ENCODE measurements around the gene CRABP2.

DNA sequence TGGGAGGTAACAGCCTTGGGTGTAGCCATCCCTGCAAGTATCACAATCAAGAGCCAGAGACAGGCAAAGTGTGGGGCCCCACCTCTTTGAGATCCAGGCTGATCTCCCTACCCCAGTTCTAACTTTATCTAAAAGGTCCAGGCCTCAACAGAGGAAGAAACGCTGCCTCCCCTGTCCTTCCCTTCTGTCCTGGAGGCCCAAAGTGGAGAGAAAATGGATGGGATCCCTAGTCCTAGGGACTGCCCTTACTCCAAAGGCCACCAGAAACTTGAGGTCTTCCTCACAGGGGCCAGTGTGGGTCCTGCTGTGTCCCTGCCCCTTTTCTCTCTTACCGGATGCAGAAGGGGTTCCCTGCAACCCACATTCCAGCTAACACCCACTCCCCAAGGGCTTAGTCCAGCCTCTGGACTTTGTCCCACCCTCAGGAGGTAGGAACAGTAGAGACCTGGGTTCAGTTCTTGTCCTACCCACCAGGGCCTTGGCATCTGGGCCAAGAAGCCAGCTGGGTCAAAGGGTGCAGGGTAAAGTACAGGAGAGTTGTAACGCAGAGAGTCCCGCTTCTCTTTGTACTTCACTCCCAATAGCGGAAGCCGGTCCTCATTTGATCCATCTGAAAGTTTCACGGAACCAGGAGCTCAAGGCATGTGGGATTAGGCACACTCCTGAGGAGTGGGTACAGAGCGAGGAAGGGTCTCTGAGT is 44.2 kb upstream of the CRABP2 start:
- TF ChIP-seq, protein P1, sequence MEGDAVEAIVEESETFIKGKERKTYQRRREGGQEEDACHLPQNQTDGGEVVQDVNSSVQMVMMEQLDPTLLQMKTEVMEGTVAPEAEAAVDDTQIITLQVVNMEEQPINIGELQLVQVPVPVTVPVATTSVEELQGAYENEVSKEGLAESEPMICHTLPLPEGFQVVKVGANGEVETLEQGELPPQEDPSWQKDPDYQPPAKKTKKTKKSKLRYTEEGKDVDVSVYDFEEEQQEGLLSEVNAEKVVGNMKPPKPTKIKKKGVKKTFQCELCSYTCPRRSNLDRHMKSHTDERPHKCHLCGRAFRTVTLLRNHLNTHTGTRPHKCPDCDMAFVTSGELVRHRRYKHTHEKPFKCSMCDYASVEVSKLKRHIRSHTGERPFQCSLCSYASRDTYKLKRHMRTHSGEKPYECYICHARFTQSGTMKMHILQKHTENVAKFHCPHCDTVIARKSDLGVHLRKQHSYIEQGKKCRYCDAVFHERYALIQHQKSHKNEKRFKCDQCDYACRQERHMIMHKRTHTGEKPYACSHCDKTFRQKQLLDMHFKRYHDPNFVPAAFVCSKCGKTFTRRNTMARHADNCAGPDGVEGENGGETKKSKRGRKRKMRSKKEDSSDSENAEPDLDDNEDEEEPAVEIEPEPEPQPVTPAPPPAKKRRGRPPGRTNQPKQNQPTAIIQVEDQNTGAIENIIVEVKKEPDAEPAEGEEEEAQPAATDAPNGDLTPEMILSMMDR (IDR thresholded peaks at IDR 0.05 in 2 of 3, conservative IDR thresholded peaks at IDR 0.05 in 1 of 3; ENCODE audit: borderline replicate concordance in 1 of 3, insufficient read depth in 1 of 3, low read depth in 2 of 3, low read length in 2 of 3) = no peak
- no peak for TF ChIP-seq ZNF274 (IDR thresholded peaks at IDR 0.05; ENCODE audit: low read depth, low read length)
- TF ChIP-seq YY1 (IDR thresholded peaks at IDR 0.05; ENCODE audit: extremely low read depth, insufficient replicate concordance, low read depth, low read length) = no peak
- TF ChIP-seq RAD21 (IDR thresholded peaks at IDR 0.05; ENCODE audit: low read depth) = no peak
- TF ChIP-seq, protein P2, sequence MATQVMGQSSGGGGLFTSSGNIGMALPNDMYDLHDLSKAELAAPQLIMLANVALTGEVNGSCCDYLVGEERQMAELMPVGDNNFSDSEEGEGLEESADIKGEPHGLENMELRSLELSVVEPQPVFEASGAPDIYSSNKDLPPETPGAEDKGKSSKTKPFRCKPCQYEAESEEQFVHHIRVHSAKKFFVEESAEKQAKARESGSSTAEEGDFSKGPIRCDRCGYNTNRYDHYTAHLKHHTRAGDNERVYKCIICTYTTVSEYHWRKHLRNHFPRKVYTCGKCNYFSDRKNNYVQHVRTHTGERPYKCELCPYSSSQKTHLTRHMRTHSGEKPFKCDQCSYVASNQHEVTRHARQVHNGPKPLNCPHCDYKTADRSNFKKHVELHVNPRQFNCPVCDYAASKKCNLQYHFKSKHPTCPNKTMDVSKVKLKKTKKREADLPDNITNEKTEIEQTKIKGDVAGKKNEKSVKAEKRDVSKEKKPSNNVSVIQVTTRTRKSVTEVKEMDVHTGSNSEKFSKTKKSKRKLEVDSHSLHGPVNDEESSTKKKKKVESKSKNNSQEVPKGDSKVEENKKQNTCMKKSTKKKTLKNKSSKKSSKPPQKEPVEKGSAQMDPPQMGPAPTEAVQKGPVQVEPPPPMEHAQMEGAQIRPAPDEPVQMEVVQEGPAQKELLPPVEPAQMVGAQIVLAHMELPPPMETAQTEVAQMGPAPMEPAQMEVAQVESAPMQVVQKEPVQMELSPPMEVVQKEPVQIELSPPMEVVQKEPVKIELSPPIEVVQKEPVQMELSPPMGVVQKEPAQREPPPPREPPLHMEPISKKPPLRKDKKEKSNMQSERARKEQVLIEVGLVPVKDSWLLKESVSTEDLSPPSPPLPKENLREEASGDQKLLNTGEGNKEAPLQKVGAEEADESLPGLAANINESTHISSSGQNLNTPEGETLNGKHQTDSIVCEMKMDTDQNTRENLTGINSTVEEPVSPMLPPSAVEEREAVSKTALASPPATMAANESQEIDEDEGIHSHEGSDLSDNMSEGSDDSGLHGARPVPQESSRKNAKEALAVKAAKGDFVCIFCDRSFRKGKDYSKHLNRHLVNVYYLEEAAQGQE (IDR thresholded peaks at IDR 0.05; ENCODE audit: low read depth) = no peak

Data from HCT116 (cell line).